HepG2 (cell line): ENCODE data around the gene LMAN1L. TPM values are rescaled to one million over a fixed set of nuclear protein-coding genes. Genes with fewer than 3 reads are reported as not detected.
A peak's percentile ranks its signal among the peaks of the same experiment; 100 is the strongest.

Experiments used
- FOXP1 ChIP-seq, 2 experiments: fragments of 450-650 bp in 1 of 2; IDR thresholded peaks; 2 replicates each; pipeline ENCODE4 v1.6.1; 2017 to 2018; ENCODE audit warnings: antibody characterized with exemption in 1 of 2
- GABPA ChIP-seq, 2 experiments: IDR thresholded peaks; 2 replicates each; pipeline ENCODE4 v1.6.1; 2011 to 2016; ENCODE audit warnings: low read depth in 2 of 2, low read length in 1 of 2, missing biosample characterization in 1 of 2, missing genetic modification characterization in 1 of 2
- GFI1 ChIP-seq: sonication (generic); formaldehyde crosslinking; IDR thresholded peaks from 2 replicates; pipeline ENCODE4 v1.5.0; 2020; ENCODE audit warnings: missing genetic modification reagents, mild to moderate bottlenecking, borderline replicate concordance
- ISL2 ChIP-seq: sonication (generic); formaldehyde crosslinking; IDR thresholded peaks from 2 replicates; pipeline ENCODE4 v1.5.0; 2020; ENCODE audit warnings: missing genetic modification reagents
- JUN ChIP-seq: sonication (generic); formaldehyde crosslinking; IDR thresholded peaks from 2 replicates; pipeline ENCODE4 v1.4.0; 2020; ENCODE audit warnings: mild to moderate bottlenecking, missing genetic modification reagents
- KDM2A ChIP-seq: sonication (generic); formaldehyde crosslinking; IDR thresholded peaks from 2 replicates; pipeline ENCODE4 v1.4.0; 2020; ENCODE audit warnings: low read depth, missing genetic modification reagents, borderline replicate concordance
- KLF6 ChIP-seq: IDR thresholded peaks from 2 replicates; pipeline ENCODE4 v1.8.0; 2016; ENCODE audit warnings: missing biosample characterization, missing genetic modification reagents
- MYNN ChIP-seq: sonication (generic); formaldehyde crosslinking; IDR thresholded peaks from 2 replicates; pipeline ENCODE4 v1.4.0; 2020; ENCODE audit warnings: mild to moderate bottlenecking, low read depth, missing genetic modification reagents
- NCOR1 ChIP-seq: fragments of 200-600 bp; sonication (generic); IDR thresholded peaks from 2 replicates; pipeline ENCODE4 v1.7.0; 2017; ENCODE audit warnings: antibody characterized with exemption, low read length, borderline replicate concordance
- NFKB2 ChIP-seq: sonication (generic); formaldehyde crosslinking; IDR thresholded peaks from 2 replicates; pipeline ENCODE4 v1.4.0; 2020; ENCODE audit warnings: missing genetic modification reagents, borderline replicate concordance
- SIN3A ChIP-seq: IDR thresholded peaks from 2 replicates; pipeline ENCODE4 v1.6.1; 2011; ENCODE audit warnings: low read depth, mild to moderate bottlenecking, control low read depth, low read length, borderline replicate concordance
- SPEN ChIP-seq: sonication (generic); formaldehyde crosslinking; IDR thresholded peaks from 2 replicates; pipeline ENCODE4 v1.5.1; 2020; ENCODE audit warnings: low read depth, mild to moderate bottlenecking, missing genetic modification reagents
- ZNF101 ChIP-seq: sonication (generic); formaldehyde crosslinking; IDR thresholded peaks from 2 replicates; pipeline ENCODE4 v1.4.0; 2020; ENCODE audit warnings: mild to moderate bottlenecking, low read depth, missing genetic modification reagents, borderline replicate concordance
- ZNF136 ChIP-seq: sonication (generic); formaldehyde crosslinking; IDR thresholded peaks from 2 replicates; pipeline ENCODE4 v1.8.1; 2022; ENCODE audit warnings: low read depth, mild to moderate bottlenecking, moderate library complexity, missing genetic modification reagents
- ZNF205 ChIP-seq: IDR thresholded peaks from 2 replicates; pipeline ENCODE4 v1.6.1; 2018; ENCODE audit warnings: missing biosample characterization, missing genetic modification reagents
- ZNF432 ChIP-seq: sonication (generic); formaldehyde crosslinking; IDR thresholded peaks from 2 replicates; pipeline ENCODE4 v1.5.0; 2020; ENCODE audit warnings: missing genetic modification reagents, mild to moderate bottlenecking, borderline replicate concordance
- ZNF546 ChIP-seq: sonication (generic); formaldehyde crosslinking; conservative IDR thresholded peaks from 2 replicates; pipeline ENCODE4 v1.8.1; 2023; ENCODE audit warnings: mild to moderate bottlenecking, missing genetic modification reagents
- ZNF644 ChIP-seq: IDR thresholded peaks from 2 replicates; pipeline ENCODE4 v1.6.1; 2016; ENCODE audit warnings: low read depth
- polyA plus RNA-seq, 8 experiments: library from polyadenylated mRNA; depleted of rRNA in 3 of 8; stranded (reverse) in 7 of 8; unstranded in 1 of 8; fragments of >200 nt; fragmentation: Illumina TruSeq in 4 of 8; extraction: Trizol in 4 of 8; gene quantifications; 2 replicates each; pipeline versions ENCODE4 v1.2.1 to v1.2.3, GENCODE V29; 2011 to 2016; ENCODE audit warnings: low read depth in 4 of 8, missing spikeins in 1 of 8, mixed read lengths in 1 of 8; ENCODE audit not compliant: insufficient read depth in 1 of 8
- total RNA-seq, 5 experiments: library from RNA; depleted of rRNA; stranded (reverse); fragments of >200 nt; fragmentation: Illumina TruSeq; extraction: Trizol; gene quantifications; 2 replicates each; pipeline ENCODE4 v1.2.3, GENCODE V29; 2016; ENCODE audit warnings: low read depth in 1 of 5
- TF ChIP-seq, protein P1 (sequence below): sonication (generic); formaldehyde crosslinking; IDR thresholded peaks from 2 replicates; pipeline ENCODE4 v1.9.0; 2021; ENCODE audit warnings: missing genetic modification reagents, borderline replicate concordance
- TF ChIP-seq, protein P2 (sequence below): sonication (generic); formaldehyde crosslinking; IDR thresholded peaks from 2 replicates; pipeline ENCODE4 v1.4.0; 2020; ENCODE audit warnings: missing genetic modification reagents, borderline replicate concordance
- TF ChIP-seq, protein P3 (sequence below): sonication (generic); formaldehyde crosslinking; IDR thresholded peaks from 2 replicates; pipeline ENCODE4 v1.4.0; 2020; ENCODE audit warnings: missing genetic modification reagents

The LMAN1L gene
- total and polyA plus RNA-seq, 2 of the 13 experiments (the other 11 are each of a cell fraction or from before 2014, with no cell fraction given): not detected

DNA sequence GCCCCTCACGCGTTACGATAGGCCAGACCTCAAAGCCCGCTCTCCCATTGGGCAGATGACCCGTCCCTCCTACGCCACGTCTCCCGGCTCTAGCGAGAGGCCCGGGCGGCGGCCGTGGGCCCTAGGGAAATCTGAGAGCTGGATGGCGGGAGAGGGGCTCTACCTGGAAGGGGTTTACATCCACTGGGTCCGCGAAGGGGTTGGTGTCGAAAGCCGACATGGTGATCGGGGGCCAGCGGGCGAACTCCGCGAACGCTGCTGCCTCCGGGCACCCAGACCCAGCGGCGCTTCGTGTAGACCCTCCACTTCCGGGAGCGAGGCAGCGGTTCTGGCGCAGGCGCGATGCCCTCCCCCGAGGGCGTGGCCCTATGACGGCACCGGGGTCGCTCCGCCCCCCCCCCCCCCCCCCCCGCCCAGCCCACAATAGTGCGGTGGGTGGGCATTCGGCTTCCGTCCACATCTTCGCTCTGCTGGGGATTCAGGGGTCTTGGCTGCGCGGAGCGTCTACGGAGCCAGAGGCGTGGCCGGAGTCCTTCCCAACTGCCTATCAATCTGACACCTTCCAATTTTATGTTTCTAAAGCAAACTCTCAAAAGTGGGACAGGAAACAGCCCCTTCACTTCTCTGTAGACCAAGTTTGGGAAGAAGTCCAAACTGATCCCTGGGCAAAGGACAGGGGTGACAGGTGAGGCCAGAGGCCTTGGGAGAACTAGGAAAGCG is 60.6 kb downstream of the LMAN1L start, which contains the start of gene SCAMP2 (continued):
- TF ChIP-seq, protein P1, sequence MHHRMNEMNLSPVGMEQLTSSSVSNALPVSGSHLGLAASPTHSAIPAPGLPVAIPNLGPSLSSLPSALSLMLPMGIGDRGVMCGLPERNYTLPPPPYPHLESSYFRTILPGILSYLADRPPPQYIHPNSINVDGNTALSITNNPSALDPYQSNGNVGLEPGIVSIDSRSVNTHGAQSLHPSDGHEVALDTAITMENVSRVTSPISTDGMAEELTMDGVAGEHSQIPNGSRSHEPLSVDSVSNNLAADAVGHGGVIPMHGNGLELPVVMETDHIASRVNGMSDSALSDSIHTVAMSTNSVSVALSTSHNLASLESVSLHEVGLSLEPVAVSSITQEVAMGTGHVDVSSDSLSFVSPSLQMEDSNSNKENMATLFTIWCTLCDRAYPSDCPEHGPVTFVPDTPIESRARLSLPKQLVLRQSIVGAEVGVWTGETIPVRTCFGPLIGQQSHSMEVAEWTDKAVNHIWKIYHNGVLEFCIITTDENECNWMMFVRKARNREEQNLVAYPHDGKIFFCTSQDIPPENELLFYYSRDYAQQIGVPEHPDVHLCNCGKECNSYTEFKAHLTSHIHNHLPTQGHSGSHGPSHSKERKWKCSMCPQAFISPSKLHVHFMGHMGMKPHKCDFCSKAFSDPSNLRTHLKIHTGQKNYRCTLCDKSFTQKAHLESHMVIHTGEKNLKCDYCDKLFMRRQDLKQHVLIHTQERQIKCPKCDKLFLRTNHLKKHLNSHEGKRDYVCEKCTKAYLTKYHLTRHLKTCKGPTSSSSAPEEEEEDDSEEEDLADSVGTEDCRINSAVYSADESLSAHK (CRISPR knock-in tag): no peak
- TF ChIP-seq ZNF432 (CRISPR knock-in tag) (no peak), JUN (CRISPR knock-in tag) (0 out of 2 replicates have a peak, but pooled peaks have one; percentile 53), SIN3A (peak; percentile 46; the same call in 1 of the 2 replicates), ZNF136 (CRISPR knock-in tag) (peak; percentile 85; the same call in 1 of the 2 replicates), NFKB2 (CRISPR knock-in tag) (peak; percentile 80; the same call in 1 of the 2 replicates), ZNF205 (CRISPR knock-in tag) (0 out of 2 replicates have a peak, but pooled peaks have one; percentile 12), ZNF644 (no peak), GABPA (IDR thresholded peaks at IDR 0.05; ENCODE audit: low read depth, low read length) (peak; percentile 53), GABPA (CRISPR knock-in tag; IDR thresholded peaks at IDR 0.05; ENCODE audit: low read depth) (peak; percentile 77), KLF6 (CRISPR knock-in tag) (peak; percentile 77), KDM2A (CRISPR knock-in tag) (peak; percentile 83; the same call in 1 of the 2 replicates), MYNN (CRISPR knock-in tag) (peak; percentile 77; the same call in 1 of the 2 replicates), FOXP1 (IDR thresholded peaks at IDR 0.05) (no peak), FOXP1 (CRISPR knock-in tag; IDR thresholded peaks at IDR 0.05) (no peak), NCOR1 (no peak), SPEN (CRISPR knock-in tag) (peak; percentile 37; the same call in 1 of the 2 replicates), ISL2 (CRISPR knock-in tag) (0 out of 2 replicates have a peak, but pooled peaks have one; percentile 61), ZNF546 (peak; percentile 78; the same call in 1 of the 2 replicates), ZNF101 (no peak), GFI1 (CRISPR knock-in tag) (0 out of 2 replicates have a peak, but pooled peaks have one; percentile 51)
- TF ChIP-seq, protein P2, sequence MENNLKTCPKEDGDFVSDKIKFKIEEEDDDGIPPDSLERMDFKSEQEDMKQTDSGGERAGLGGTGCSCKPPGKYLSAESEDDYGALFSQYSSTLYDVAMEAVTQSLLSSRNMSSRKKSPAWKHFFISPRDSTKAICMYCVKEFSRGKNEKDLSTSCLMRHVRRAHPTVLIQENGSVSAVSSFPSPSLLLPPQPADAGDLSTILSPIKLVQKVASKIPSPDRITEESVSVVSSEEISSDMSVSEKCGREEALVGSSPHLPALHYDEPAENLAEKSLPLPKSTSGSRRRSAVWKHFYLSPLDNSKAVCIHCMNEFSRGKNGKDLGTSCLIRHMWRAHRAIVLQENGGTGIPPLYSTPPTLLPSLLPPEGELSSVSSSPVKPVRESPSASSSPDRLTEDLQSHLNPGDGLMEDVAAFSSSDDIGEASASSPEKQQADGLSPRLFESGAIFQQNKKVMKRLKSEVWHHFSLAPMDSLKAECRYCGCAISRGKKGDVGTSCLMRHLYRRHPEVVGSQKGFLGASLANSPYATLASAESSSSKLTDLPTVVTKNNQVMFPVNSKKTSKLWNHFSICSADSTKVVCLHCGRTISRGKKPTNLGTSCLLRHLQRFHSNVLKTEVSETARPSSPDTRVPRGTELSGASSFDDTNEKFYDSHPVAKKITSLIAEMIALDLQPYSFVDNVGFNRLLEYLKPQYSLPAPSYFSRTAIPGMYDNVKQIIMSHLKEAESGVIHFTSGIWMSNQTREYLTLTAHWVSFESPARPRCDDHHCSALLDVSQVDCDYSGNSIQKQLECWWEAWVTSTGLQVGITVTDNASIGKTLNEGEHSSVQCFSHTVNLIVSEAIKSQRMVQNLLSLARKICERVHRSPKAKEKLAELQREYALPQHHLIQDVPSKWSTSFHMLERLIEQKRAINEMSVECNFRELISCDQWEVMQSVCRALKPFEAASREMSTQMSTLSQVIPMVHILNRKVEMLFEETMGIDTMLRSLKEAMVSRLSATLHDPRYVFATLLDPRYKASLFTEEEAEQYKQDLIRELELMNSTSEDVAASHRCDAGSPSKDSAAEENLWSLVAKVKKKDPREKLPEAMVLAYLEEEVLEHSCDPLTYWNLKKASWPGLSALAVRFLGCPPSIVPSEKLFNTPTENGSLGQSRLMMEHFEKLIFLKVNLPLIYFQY (CRISPR knock-in tag): no peak; the same call in 1 of the 2 replicates
- TF ChIP-seq, protein P3, sequence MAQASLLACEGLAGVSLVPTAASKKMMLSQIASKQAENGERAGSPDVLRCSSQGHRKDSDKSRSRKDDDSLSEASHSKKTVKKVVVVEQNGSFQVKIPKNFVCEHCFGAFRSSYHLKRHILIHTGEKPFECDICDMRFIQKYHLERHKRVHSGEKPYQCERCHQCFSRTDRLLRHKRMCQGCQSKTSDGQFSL: peak; percentile 88
